Gastroesophageal sphincter (tissue), 4 donors: ENCODE data around the gene CLDN3. TPM values are rescaled to one million over a fixed set of nuclear protein-coding genes. Genes with fewer than 3 reads are reported as not detected.
A peak's percentile ranks its signal among the peaks of the same experiment; 100 is the strongest.
"Not testable (repeated sequence)": the region's sequence is repeated elsewhere in the genome, so short reads cannot be mapped to it uniquely, and the experiment has no call there.

Experiments used
- ATAC-seq: fragments of 150-250 bp; one replicate; pipeline ENCODE4 v1.9.1; 2016; ENCODE audit warnings: mild to moderate bottlenecking, moderate library complexity
- H3K27ac ChIP-seq, 4 donors: fragments of 200-600 bp; sonication (generic) in 3 of 4; 1 replicate in 3 of 4; 2 replicates in 1 of 4; pipeline ENCODE4 v1.5.1; 2016 to 2019
- H3K27me3 ChIP-seq: fragments of 200-600 bp; sonication (generic); one replicate; pipeline ENCODE4 v1.5.1; 2019
- H3K36me3 ChIP-seq, 2 donors: fragments of 200-600 bp; sonication (generic); one replicate each; pipeline ENCODE4 v1.5.1; 2019; ENCODE audit warnings: control low read depth in 1 of 2
- H3K4me1 ChIP-seq, 3 donors: fragments of 200-600 bp; sonication (generic); 1 replicate in 2 of 3; 2 replicates in 1 of 3; pipeline ENCODE4 v1.5.1; 2016 to 2019; ENCODE audit warnings: control low read depth in 2 of 3
- H3K4me3 ChIP-seq, 2 donors: fragments of 200-600 bp; sonication (generic); one replicate each; pipeline ENCODE4 v1.5.1; 2019; ENCODE audit warnings: mild to moderate bottlenecking in 1 of 2, moderate library complexity in 1 of 2
- H3K9me3 ChIP-seq, 3 donors: fragments of 200-600 bp; sonication (generic); one replicate each; pipeline ENCODE4 v1.5.1; 2017 to 2019; ENCODE audit warnings: control low read depth in 2 of 3
- EP300 ChIP-seq: sonication (generic); formaldehyde crosslinking; IDR thresholded peaks from one replicate; pipeline ENCODE4 v1.6.1; 2017; ENCODE audit warnings: antibody characterized with exemption, mild to moderate bottlenecking
- POLR2A ChIP-seq, 2 donors: fragments of 450-650 bp; IDR thresholded peaks; one replicate each; pipeline ENCODE4 v1.6.1; 2017; ENCODE audit warnings: antibody characterized with exemption in 2 of 2, mild to moderate bottlenecking in 2 of 2, moderate library complexity in 1 of 2
- POLR2AphosphoS5 ChIP-seq: sonication (generic); formaldehyde crosslinking; IDR thresholded peaks from one replicate; pipeline ENCODE4 v1.6.1; 2017; ENCODE audit warnings: antibody characterized with exemption
- WGBS, 2 donors: methylation state at CpG; one replicate each; pipeline ENCODE4 v1.1.5; 2018; ENCODE audit warnings: low coverage in 1 of 2; 5-methylcytosine and 5-hydroxymethylcytosine counted together
- small RNA-seq, 4 donors: library from RNA; depleted of rRNA; stranded (forward); fragments of <200 nt; gene quantifications; one replicate each; pipeline ENCODE3, GENCODE V24; 2016
- total RNA-seq, 4 donors: library from RNA; depleted of rRNA; stranded (reverse); fragments of >200 nt; gene quantifications; one replicate each; pipeline ENCODE4 v1.1.0, GENCODE V29; 2016
- TF ChIP-seq, protein P1 (sequence below), 4 experiments: fragments of 200-600 bp in 2 of 4; fragments of 450-650 bp in 2 of 4; sonication (generic) in 1 of 4; IDR thresholded peaks; one replicate each; pipeline ENCODE4 v1.5.1; 2017 to 2019; ENCODE audit warnings: antibody characterized with exemption in 4 of 4, mild to moderate bottlenecking in 2 of 4, moderate library complexity in 2 of 4

Gene CLDN3
- total RNA-seq, 4 donors from 2014 or later = 5.9 TPM; not detected in 3

DNA sequence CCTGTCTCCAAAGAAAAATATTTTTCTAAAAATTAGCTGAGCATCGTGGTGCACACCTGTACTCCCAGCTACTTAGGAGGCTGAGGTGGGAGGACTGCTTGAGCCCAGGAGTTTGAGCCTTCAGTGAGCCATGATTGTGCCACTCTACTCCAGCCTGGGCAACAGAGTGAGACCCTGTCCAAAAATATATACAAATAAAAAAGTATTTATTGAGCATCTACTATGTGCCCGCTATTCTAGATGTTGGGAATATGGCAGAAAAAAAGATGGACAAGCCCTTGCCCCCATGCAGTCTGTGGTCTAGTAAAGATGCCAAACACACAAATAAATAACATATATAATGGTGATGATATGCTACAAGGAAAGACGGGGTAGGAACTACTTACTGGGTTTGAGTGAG lies 46.3 kb downstream of the CLDN3 start:
- no peak for ATAC-seq
- Histone ChIP-seq H3K36me3 (no peaks in the 10 kb centered on the region), H3K4me3 (no peak overlapping the region), H3K27me3 (peaks cover 20% of the 10 kb centered on the region), H3K27ac (no peak overlapping the region), H3K9me3 (no peaks in the 10 kb centered on the region), H3K4me1 (peaks cover 0 to 37% (median 5%) of the 10 kb centered on the region in 3 donors)
- no peak for TF ChIP-seq EP300
- no peak for TF ChIP-seq POLR2A (IDR thresholded peaks at IDR 0.05)
- TF ChIP-seq, protein P1, sequence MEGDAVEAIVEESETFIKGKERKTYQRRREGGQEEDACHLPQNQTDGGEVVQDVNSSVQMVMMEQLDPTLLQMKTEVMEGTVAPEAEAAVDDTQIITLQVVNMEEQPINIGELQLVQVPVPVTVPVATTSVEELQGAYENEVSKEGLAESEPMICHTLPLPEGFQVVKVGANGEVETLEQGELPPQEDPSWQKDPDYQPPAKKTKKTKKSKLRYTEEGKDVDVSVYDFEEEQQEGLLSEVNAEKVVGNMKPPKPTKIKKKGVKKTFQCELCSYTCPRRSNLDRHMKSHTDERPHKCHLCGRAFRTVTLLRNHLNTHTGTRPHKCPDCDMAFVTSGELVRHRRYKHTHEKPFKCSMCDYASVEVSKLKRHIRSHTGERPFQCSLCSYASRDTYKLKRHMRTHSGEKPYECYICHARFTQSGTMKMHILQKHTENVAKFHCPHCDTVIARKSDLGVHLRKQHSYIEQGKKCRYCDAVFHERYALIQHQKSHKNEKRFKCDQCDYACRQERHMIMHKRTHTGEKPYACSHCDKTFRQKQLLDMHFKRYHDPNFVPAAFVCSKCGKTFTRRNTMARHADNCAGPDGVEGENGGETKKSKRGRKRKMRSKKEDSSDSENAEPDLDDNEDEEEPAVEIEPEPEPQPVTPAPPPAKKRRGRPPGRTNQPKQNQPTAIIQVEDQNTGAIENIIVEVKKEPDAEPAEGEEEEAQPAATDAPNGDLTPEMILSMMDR (IDR thresholded peaks at IDR 0.05) = no peak
- no peak for TF ChIP-seq POLR2AphosphoS5
- 86 to 93% methylated on average over 3 of the region's 3 CpGs for WGBS, 2 donors

DNA sequence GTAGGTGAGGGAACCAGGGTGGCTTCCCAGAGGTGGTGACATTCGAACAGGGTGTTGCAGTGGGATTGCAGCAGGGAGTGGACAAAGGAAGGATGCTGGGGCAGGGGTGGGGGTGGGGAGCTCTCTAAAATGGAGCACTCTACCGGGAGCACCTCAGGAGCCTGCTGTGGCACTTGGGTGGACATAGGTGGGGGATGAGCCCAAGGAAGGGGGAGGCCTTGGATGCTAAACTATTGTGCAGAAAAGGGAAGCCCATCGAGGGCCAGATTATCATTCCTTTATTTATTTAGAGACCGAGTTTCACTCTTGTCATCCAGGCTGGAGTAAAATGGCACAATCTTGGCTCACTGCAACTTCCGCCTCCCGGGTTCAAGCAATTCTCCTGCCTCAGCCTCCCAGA lies 47.3 kb downstream of the CLDN3 start:
- 64 to 79% methylated on average over 3 to 5 of the region's 6 CpGs for WGBS, 2 donors
- Histone ChIP-seq H3K4me3 (no peak overlapping the region), H3K36me3 (no peaks in the 10 kb centered on the region), H3K27ac (no peak overlapping the region), H3K4me1 (peaks cover 0 to 47% (median 10%) of the 10 kb centered on the region in 3 donors), H3K27me3 (peaks cover 16% of the 10 kb centered on the region), H3K9me3 (no peaks in the 10 kb centered on the region)
- TF ChIP-seq POLR2AphosphoS5 (no peak), POLR2A (IDR thresholded peaks at IDR 0.05) (no peak), EP300 (no peak)
- TF ChIP-seq, protein P1 (IDR thresholded peaks at IDR 0.05) = no peak
- ATAC-seq = no peak

DNA sequence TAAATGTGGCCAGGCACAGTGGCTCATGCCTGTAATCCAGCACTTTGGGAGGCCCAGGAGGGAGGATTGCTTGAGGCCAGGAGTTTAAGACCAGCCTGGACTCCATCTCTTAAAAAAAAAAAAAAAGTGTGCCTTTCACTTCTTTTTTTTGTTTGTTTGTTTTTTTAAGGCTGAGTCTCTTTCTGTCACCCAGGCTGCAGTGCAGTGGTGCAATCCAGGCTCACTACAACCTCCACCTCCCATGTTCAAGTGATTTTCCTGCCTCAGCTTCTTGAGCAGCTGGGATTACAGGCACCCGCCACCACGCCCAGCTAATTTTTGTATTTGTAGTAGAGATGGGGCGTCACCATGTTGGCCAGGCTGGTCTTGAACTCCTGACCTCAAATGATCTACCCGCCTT lies 47.9 kb downstream of the CLDN3 start:
- WGBS, 2 donors = 97% methylated on average over 4 of the region's 4 CpGs; no CpG with 5 or more reads in 1 of the 2 donors
- not testable (repeated sequence) for H3K4me3 ChIP-seq, ATAC-seq, H3K9me3 ChIP-seq, H3K36me3 ChIP-seq
- Histone ChIP-seq H3K4me1 (peaks cover 0 to 53% (median 16%) of the 10 kb centered on the region in 3 donors), H3K27ac (peak overlapping the region in 1 of 4 donors; percentile 68), H3K27me3 (peaks cover 13% of the 10 kb centered on the region)

DNA sequence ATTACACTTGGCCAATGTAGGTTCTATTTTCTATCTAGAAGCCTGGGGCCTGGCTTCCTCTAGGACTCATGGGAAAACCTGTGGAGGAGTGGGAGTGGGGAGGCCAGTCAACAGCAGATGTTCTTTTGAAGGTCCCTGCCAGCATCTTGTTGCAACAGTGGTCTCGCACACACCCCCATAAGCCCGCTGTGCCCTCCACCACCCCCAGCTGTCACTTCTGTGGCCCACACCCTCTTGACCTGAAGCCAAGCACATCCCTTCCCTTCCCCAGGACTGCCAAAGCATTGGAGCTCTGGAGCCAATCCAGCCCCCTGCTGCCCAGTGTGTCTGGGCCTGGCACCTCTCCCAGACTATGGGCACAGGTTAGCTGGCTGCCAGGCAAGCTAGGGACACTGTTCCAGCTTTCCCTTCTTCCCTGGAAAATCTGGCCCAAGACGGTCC lies 48.7 kb downstream of the CLDN3 start:
- Histone ChIP-seq H3K4me3 (no peak overlapping the region), H3K36me3 (no peaks in the 10 kb centered on the region), H3K9me3 (no peaks in the 10 kb centered on the region), H3K27ac (peak overlapping the region in 3 of 4 donors; percentile 36 to 68 (median 64)), H3K4me1 (peaks cover 0 to 61% (median 24%) of the 10 kb centered on the region in 3 donors), H3K27me3 (peaks cover 6% of the 10 kb centered on the region)
- ATAC-seq = peak; percentile 42
- 80 to 100% methylated on average over 1 to 2 of the region's 3 CpGs for WGBS, 2 donors
- TF ChIP-seq POLR2AphosphoS5 (peak; percentile 59), EP300 (no peak)

DNA sequence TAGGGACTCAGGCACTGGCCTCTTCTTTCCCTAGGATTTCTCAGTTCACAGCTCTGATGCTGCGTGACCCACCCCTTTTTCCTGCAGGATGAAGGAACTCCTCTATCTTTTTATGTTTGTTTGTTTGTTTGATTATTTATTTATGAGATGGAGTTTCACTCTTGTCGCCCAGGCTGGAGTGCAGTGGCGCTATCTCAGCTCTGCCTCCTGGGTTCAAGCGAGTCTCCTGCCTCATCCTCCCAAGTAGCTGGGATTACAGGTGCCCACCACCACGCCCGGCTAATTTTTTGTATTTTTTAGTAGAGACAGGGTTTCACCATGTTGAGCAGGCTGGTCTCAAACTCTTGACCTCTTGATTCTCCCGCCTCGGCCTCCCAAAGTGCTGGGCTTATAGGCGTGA lies 49.6 kb downstream of the CLDN3 start:
- H3K36me3 ChIP-seq, ATAC-seq, H3K27me3 ChIP-seq, H3K9me3 ChIP-seq, H3K4me3 ChIP-seq: not testable (repeated sequence)
- Histone ChIP-seq H3K4me1 (peaks cover 0 to 66% (median 34%) of the 10 kb centered on the region in 3 donors), H3K27ac (peak overlapping the region in 2 of 4 donors; percentile 75 to 80)
- WGBS, 2 donors = 93 to 98% methylated on average over 2 to 9 of the region's 9 CpGs

DNA sequence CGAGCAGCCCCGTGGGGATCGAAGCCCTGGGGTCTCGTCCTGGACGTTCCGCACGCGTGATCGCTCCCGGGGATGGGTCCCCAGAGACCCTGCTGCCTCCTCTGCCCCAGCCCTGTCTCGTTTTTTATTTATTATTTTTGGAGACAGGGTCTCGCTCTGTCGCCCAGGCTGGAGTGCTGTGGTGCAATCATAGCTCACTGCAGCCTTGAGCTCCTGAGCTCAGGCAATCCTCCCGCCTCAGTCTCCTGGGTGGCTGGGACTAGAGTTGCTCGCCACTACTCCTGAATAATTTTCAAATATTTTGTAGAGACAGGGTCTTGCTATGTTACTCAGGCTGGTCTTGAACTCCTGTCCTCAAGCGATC lies 50.3 kb downstream of the CLDN3 start:
- Histone ChIP-seq H3K4me3 (peak overlapping the region; percentile 15 to 89), H3K9me3 (no peaks in the 10 kb centered on the region), H3K4me1 (peaks cover 0 to 70% (median 35%) of the 10 kb centered on the region in 3 donors), H3K36me3 (no peaks in the 10 kb centered on the region), H3K27ac (peak overlapping the region in 3 of 4 donors; percentile 64 to 80 (median 75)), H3K27me3 (no peaks in the 10 kb centered on the region)
- WGBS, 2 donors = 21 to 41% methylated on average over 3 to 4 of the region's 16 CpGs
- ATAC-seq = peak; percentile 23
- TF ChIP-seq POLR2A (IDR thresholded peaks at IDR 0.05) = no peak
- no peak for TF ChIP-seq POLR2AphosphoS5
- TF ChIP-seq, protein P1 (IDR thresholded peaks at IDR 0.05) = no peak
- TF ChIP-seq EP300 = no peak

Small RNA genes lying within 50 kb of the gene (small RNA-seq; reads per million reads assigned to genes)
- gene RN7SL265P = 0 reads per million in 4 donors

Other genes with a start within 250 kb of the CLDN3 start
- gene BAZ1B, start 248.0 kb downstream of the CLDN3 start, total RNA-seq = 10 to 100 TPM; 56.0 to 77.8 (median 69.6) TPM
- 100 to 1,000 TPM; 104 to 144 (median 108) TPM for gene BCL7B, start 212.6 kb downstream of the CLDN3 start, total RNA-seq
- gene TBL2, start 191.7 kb downstream of the CLDN3 start, total RNA-seq = 10 to 100 TPM; 19.1 to 32.5 (median 28.9) TPM
- gene MLXIPL, start 145.7 kb downstream of the CLDN3 start, total RNA-seq = 10 to 100 TPM in 3 of 4 donors, 1 to 10 TPM in 1; 7.7 to 56.2 (median 17.5) TPM
- gene VPS37D, start 102.4 kb downstream of the CLDN3 start, total RNA-seq = 1 to 10 TPM; 2.6 to 7.0 (median 3.2) TPM
- gene DNAJC30, start 86.8 kb downstream of the CLDN3 start, total RNA-seq = 1 to 10 TPM; 2.3 to 9.3 (median 5.3) TPM
- 10 to 100 TPM; 41.5 to 65.0 (median 45.3) TPM for gene BUD23, start 86.7 kb downstream of the CLDN3 start, total RNA-seq
- gene STX1A, start 50.6 kb downstream of the CLDN3 start, total RNA-seq = 10 to 100 TPM in 3 of 4 donors, 1 to 10 TPM in 1; 9.6 to 24.0 (median 15.2) TPM
- gene ABHD11, start 31.5 kb downstream of the CLDN3 start, total RNA-seq = 1 to 10 TPM; 5.6 to 8.5 (median 6.6) TPM
- 10 to 100 TPM in 1 of 4 donors, under 1 TPM in 3; 0.54 to 16.8 (median 0.79) TPM for gene CLDN4, start 60.7 kb upstream of the CLDN3 start, total RNA-seq
- 1 to 10 TPM in 3 of 4 donors, under 1 TPM in 1; 0.93 to 7.8 (median 3.5) TPM for gene METTL27, start 72.2 kb upstream of the CLDN3 start, total RNA-seq
- gene TMEM270, start 90.9 kb upstream of the CLDN3 start, total RNA-seq = not detected